Activated gamma-delta T cell treated with Interleukin-2 at 50 U/mL for 16 hours (primary cell): ENCODE measurements around the gene PYGL.
"Not testable (repeated sequence)": the region's sequence is repeated elsewhere in the genome, so short reads cannot be mapped to it uniquely, and the experiment has no call there.

ENCODE experiments used
- DNase-seq: peaks from one replicate; pipeline ENCODE4 v3.0.0-alpha.2; 2020

Gene PYGL

GRCh38 chr14:50954811-50955372 lies 10.6 kb upstream of the PYGL start:
- DNase-seq = no peak

GRCh38 chr14:50953502-50953901 lies 9.2 kb upstream of the PYGL start:
- no peak for DNase-seq

DNA sequence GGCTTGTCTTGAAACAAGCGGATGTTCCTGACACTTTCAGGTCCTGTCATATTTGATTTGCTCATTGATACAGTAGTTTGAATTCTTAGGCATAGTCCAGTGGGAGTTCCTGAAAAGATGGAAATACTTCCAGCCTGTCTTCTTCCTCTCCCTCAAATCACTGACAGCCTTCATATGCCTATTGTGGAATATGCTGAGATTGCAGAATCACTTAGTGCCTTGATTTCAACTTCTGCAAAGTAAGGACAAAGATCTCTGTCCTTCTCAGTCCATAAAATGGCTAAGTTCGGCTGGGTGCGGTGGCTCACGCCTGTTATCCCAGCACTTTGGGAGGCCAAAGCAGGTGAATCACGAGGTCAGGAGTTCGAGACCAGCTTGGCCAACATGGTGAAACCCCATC lies 6.7 kb upstream of the PYGL start:
- no peak for DNase-seq

GRCh38 chr14:50948205-50948604 lies 3.9 kb upstream of the PYGL start:
- no peak for DNase-seq

DNA sequence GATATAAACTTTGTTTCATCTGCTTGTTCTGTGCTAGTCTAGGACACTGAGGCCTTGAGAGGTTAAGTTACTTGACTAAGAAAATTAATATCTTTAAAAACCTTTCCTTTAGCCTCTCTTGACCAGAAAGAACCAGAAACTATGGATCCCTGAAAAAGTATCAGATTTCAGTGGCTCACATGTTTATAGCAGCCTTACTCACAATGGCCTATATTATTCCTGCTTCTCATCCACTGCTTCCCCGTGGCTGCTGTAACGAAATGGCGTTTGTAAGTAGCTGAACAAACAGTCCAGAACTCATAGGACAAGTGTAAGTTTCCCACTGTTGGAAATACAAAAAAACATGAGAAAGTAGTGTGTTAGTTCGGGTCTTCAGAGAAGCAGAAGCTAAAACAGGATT lies 3.2 kb upstream of the PYGL start:
- no peak for DNase-seq

DNA sequence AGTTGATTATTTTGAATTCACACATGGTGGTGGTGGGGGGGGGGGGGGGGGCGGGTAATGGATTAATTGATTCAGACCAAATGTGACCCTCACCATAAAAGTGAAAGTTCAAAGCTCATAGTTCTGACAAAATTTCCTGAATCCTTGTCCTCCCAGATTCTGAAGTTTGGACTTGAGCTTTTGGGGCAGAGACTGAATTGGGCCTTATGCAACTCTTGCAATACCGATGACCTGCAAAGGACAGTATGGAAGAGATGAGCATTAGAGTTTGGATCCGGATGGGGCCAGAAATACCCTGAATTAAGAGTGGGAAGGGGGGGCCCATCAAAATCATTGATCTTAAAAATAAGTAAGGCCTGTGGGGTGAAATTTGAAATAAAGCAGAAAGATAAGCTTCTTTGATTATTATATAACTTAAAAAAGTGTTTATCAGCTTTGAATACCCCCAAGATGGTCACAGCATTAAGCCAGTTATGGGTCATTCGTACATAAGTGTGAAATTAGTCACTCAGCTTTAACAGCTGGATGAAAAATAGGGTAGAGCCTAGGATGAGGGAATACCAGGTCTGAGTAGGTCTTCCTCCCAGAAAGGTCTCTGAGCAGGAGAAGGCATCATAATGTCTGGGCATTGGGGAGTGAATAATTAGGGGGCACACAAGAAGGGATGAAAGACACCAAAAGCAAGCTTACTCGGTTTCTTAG lies 2.1 kb upstream of the PYGL start:
- DNase-seq = no peak

DNA sequence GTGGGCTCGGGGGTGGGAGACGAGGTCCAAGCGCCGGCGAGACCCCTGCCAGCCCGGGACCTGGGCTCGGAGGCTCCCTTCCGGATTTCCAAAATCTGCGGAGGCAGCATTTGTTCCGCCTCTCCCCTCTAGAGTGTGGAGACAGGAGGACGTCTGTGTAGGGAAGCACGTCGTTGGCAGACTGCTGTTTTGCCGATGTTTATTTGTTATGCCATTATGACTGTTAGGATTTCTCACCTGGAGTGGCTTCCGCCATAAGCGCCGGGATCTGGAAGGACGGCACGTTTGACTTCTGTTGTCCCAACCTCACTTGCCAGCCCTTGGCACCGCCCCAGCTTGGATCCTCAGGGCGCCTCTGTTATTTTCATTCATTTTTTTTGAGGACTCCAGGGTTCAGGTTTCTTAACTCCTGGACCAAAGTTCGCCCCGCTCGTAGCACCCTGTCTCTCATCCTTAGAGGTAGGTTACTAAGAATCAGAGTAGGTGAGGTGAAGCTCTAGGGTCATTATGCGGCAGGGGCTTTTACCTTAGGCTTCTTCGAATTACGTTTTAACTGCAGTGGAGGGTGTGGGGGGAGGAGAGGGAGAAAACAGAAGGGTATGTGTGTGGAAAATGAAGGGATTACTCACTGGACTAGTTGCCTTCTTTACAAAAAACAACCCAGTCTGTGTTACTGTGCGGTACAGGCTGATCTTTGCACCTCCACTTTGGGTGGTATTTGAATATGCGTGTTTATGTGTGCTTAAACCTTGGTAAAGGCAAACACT lies 547 bp upstream of the PYGL start:
- DNase-seq = no peak

GRCh38 chr14:50943261-50943942 lies 881 bp downstream of the PYGL start:
- no peak for DNase-seq

GRCh38 chr14:50941638-50942037 lies 2.6 kb downstream of the PYGL start:
- DNase-seq = not testable (repeated sequence)

GRCh38 chr14:50941151-50941550 lies 3.1 kb downstream of the PYGL start:
- DNase-seq = no peak

DNA sequence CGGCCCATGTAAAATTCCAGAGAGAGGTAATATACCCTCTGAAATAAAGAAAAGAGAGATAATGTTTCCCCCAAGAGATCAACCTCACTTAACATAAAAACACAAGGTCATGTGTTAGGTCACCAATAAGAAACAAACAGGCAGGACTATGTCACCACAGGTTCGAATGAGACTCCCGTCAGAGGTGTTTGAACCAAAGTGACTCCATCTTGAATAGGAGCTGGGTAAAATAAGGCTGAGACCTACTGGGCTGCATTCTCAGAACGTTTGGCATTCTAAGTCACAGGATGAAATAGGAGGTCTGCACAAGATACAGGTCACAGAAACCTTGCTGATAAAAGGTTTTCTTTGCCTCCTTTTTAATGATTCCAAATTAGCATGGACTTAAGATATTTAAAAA lies 6.5 kb downstream of the PYGL start:
- no peak for DNase-seq

DNA sequence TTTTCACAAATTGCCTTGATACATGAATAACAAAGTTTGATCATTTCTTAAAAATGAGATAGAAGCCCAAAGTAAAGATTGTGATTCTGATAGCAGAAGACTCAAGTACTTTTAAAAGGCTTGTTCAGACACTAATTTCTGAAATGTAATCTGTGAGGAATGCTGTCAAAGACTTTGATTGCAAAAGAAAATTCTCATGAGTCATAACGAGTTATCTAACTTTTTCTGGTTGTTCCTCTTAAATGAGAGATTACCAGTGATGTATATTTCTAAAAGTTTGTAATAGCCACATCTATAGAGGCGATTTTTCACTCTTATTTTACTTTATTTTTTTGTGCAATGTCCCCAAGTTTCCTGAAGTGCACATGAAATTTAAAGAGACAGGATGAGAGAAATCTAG lies 7.0 kb downstream of the PYGL start:
- DNase-seq = no peak

- DNase-seq = no peak
These were observed 7.4 kb downstream of the PYGL start for GRCh38 chr14:50936882-50937281.

DNA sequence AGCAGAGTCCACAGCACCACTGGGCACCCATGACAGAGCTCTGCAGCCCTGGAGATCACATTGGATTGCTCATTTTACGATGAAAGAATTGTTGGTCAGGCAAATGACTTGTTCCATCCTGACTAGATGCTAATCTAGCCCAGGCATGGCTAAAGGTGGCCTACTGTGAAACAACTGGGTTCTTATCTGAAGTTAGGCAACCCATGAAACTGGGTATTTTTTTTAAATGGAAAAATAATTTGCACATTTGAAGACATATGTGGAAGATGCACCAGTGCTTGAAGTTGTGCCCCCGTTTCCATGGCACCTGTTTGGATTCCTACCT lies 8.3 kb downstream of the PYGL start:
- DNase-seq = no peak

GRCh38 chr14:50935126-50936015 lies 8.9 kb downstream of the PYGL start:
- DNase-seq = no peak

GRCh38 chr14:50932592-50933495 lies 11.4 kb downstream of the PYGL start:
- DNase-seq = no peak

GRCh38 chr14:50932156-50932555 lies 12.1 kb downstream of the PYGL start:
- no peak for DNase-seq

- no peak for DNase-seq
These were observed 12.7 kb downstream of the PYGL start for GRCh38 chr14:50931559-50931958.

GRCh38 chr14:50929506-50929905 lies 14.8 kb downstream of the PYGL start:
- DNase-seq = no peak

GRCh38 chr14:50928002-50928635 lies 16.2 kb downstream of the PYGL start:
- no peak for DNase-seq

DNA sequence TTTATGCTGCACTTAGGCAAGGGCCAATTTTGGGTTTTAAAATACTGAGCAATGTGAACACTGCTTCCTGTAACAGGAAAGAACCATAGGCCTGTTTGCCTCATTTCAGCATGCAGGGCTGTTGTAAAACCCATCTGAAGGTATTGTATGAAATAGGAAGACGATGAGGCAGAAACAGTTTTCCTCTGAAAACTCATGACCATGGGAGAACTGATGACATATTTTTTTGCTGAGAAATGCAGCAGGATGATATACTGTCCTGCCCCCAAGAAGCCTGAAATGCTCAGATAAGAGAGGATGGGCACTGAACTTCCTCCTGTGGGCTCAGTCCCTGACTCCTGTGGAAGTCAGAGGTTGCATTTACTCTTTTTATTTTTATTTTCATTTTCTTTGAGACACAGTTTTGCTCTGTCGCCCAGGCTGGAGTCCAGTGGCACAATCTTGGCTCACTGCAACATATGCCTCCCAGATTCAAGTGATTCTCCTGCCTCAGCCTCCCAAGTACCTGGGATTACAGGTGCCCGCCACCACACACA lies 17.4 kb downstream of the PYGL start:
- no peak for DNase-seq
